Epithelial cell of prostate (primary cell): ENCODE measurements around the gene PKNOX2.
A peak's percentile ranks its signal among the peaks of the same experiment; 100 is the strongest.

Source experiments
- DNase-seq: peaks from one replicate; pipeline ENCODE4 v3.0.0-alpha.2; 2011; ENCODE audit warnings: low read depth, low spot score
- H3K27ac ChIP-seq: fragments of 450-650 bp; 2 replicates; pipeline ENCODE4 v1.5.1; 2017; ENCODE audit warnings: mild to moderate bottlenecking

PKNOX2 gene

GRCh38 chr11:125164422-125165110, at the start of gene PKNOX2:
PKNOX2 (plus strand) TSS chr11:125164751; CDS start chr11:125351306, 186,555 bp downstream.
- H3K27ac ChIP-seq: no peak within 1 kb of the TSS

GRCh38 chr11:125117429-125117828, 47.1 kb upstream of the PKNOX2 start:
- no peak overlapping the region for H3K27ac ChIP-seq
- DNase-seq: no peak

More at GRCh38 chr11:125164422-125165110, at the start of gene PKNOX2:
- no peak for DNase-seq

- DNase-seq: no peak
- H3K27ac ChIP-seq: no peak overlapping the region
These were observed 41.2 kb upstream of the PKNOX2 start for GRCh38 chr11:125123194-125123946.

GRCh38 chr11:125123947-125124617, 40.5 kb upstream of the PKNOX2 start:
- no peak overlapping the region for H3K27ac ChIP-seq
- DNase-seq: no peak

- no peak overlapping the region for H3K27ac ChIP-seq
- DNase-seq: no peak
These were observed 39.9 kb upstream of the PKNOX2 start for GRCh38 chr11:125124618-125124992.

- DNase-seq: no peak
- peak overlapping the region; percentile 42 for H3K27ac ChIP-seq
These were observed 36.1 kb upstream of the PKNOX2 start for GRCh38 chr11:125128450-125128849.

GRCh38 chr11:125129316-125129993, 35.1 kb upstream of the PKNOX2 start:
- H3K27ac ChIP-seq: no peak overlapping the region
- no peak for DNase-seq

- H3K27ac ChIP-seq: no peak overlapping the region
- no peak for DNase-seq
These were observed 32.5 kb upstream of the PKNOX2 start for GRCh38 chr11:125132071-125132470.

- H3K27ac ChIP-seq: no peak overlapping the region
- no peak for DNase-seq
These were observed 32.0 kb upstream of the PKNOX2 start for GRCh38 chr11:125132596-125132995.

- no peak overlapping the region for H3K27ac ChIP-seq
- DNase-seq: no peak
These were observed 28.6 kb upstream of the PKNOX2 start for GRCh38 chr11:125136001-125136400.

- no peak overlapping the region for H3K27ac ChIP-seq
- DNase-seq: no peak
These were observed 25.6 kb upstream of the PKNOX2 start for GRCh38 chr11:125138966-125139365.

GRCh38 chr11:125139778-125140177, 24.8 kb upstream of the PKNOX2 start:
- no peak overlapping the region for H3K27ac ChIP-seq
- DNase-seq: no peak

- DNase-seq: no peak
- H3K27ac ChIP-seq: no peak overlapping the region
These were observed 24.3 kb upstream of the PKNOX2 start for GRCh38 chr11:125140233-125140632.

GRCh38 chr11:125141178-125141577, 23.4 kb upstream of the PKNOX2 start:
- no peak for DNase-seq

GRCh38 chr11:125141686-125142535, 22.6 kb upstream of the PKNOX2 start:
- H3K27ac ChIP-seq: no peak overlapping the region
- no peak for DNase-seq

More at GRCh38 chr11:125141178-125141577, 23.4 kb upstream of the PKNOX2 start:
- H3K27ac ChIP-seq: no peak overlapping the region

GRCh38 chr11:125146232-125146631, 18.3 kb upstream of the PKNOX2 start:
- no peak for DNase-seq
- no peak overlapping the region for H3K27ac ChIP-seq

- no peak for DNase-seq
- no peak overlapping the region for H3K27ac ChIP-seq
These were observed 17.3 kb upstream of the PKNOX2 start for GRCh38 chr11:125147280-125147679.

GRCh38 chr11:125148011-125148410, 16.5 kb upstream of the PKNOX2 start:
- H3K27ac ChIP-seq: no peak overlapping the region
- no peak for DNase-seq

- no peak overlapping the region for H3K27ac ChIP-seq
- no peak for DNase-seq
These were observed 15.8 kb upstream of the PKNOX2 start for GRCh38 chr11:125148743-125149142.

- no peak overlapping the region for H3K27ac ChIP-seq
- no peak for DNase-seq
These were observed 10.7 kb upstream of the PKNOX2 start for GRCh38 chr11:125153837-125154236.
